ENCODE results near the gene CLDN22. TPM values are rescaled to one million over a fixed set of nuclear protein-coding genes. Genes with fewer than 3 reads are reported as not detected.

Gene CLDN22
- polyA plus RNA-seq, 4 donors = 0.32 to 0.66 (median 0.59) TPM; not detected in 1

GRCh38 chr4:183286590-183287308 is 33.3 kb downstream of the CLDN22 start:
- DNase-seq (ENCODE audit: low read depth in 4 of 4, low spot score in 3 of 4) = no peak

GRCh38 chr4:183285886-183286285 is 34.2 kb downstream of the CLDN22 start:
- DNase-seq (ENCODE audit: low read depth in 4 of 4, low spot score in 3 of 4) = no peak

GRCh38 chr4:183284965-183285364 is 35.1 kb downstream of the CLDN22 start:
- DNase-seq (ENCODE audit: low read depth in 4 of 4, low spot score in 3 of 4) = no peak

DNA sequence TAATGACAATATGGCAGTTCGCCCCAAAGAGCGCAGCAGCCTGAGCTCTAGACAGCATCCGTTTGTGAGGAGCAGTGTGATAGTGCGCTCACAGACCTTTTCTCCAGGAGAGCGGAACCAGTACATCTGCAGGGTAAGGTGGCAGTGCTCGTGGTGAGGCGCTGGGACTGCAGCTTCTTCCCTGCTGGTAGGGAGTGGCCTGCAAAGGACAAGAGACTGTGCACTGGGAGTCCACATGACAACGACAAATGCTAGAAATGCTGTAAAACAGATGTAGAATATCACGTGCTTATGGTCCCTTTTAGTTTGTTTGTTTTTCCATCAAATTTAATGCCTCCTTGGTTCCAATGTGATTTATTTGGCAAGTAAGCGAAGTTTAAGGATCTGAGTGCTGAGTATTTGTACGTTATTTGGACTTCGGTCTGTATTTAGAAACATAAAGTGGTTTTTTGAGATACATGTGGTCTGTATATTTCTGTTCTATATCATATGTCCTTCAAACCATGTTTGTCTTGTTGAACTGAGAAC is 35.8 kb downstream of the CLDN22 start:
- DNase-seq (ENCODE audit: low read depth in 4 of 4, low spot score in 3 of 4) = peak in 2 of 4 donors; percentile 33 to 47

DNA sequence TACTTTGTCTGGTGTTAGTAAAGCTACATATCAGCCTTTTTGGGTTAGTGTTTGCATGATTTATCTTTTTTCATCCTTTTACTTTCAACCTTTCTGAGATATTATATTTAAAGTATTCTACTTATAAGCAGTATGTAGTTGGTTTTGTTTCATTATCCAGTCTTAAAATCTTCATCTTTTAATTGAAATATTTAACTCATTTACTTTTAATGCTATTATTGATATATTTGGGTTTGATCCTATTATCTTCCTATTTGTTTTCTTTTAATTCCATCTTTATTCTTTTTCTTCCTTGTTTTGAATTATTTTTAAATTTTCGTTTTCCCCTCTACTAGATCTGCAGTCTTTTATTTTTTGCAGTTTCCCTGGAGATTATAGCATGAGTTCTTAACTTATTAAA is 44.0 kb downstream of the CLDN22 start:
- DNase-seq (ENCODE audit: low read depth in 4 of 4, low spot score in 3 of 4) = no peak

GRCh38 chr4:183272384-183272783 is 47.7 kb downstream of the CLDN22 start:
- no peak for DNase-seq (ENCODE audit: low read depth in 4 of 4, low spot score in 3 of 4)

- no peak for DNase-seq (ENCODE audit: low read depth in 4 of 4, low spot score in 3 of 4)
Observed at GRCh38 chr4:183268556-183268955, 51.5 kb downstream of the CLDN22 start.

Other genes with a start within 250 kb of the CLDN22 start
- 10 to 100 TPM; 40.0 to 60.5 (median 59.1) TPM for gene WWC2, start 221.0 kb downstream of the CLDN22 start, polyA plus RNA-seq (ENCODE audit: insufficient read length in 4 of 4)
- not detected for gene CLDN24, start 2.1 kb upstream of the CLDN22 start, polyA plus RNA-seq (ENCODE audit: insufficient read length in 4 of 4)
- 10 to 100 TPM; 22.6 to 44.2 (median 35.1) TPM for gene CDKN2AIP, start 124.4 kb upstream of the CLDN22 start, polyA plus RNA-seq (ENCODE audit: insufficient read length in 4 of 4)
- gene ING2, start 184.8 kb upstream of the CLDN22 start, polyA plus RNA-seq (ENCODE audit: insufficient read length in 4 of 4) = 10 to 100 TPM; 21.7 to 29.1 (median 24.9) TPM

Data from left renal pelvis (tissue), 4 donors.